NCI-H2081 treated with DMSO at 0.1 percent for 48 hours (cell line): ENCODE results near the gene AGFG2.

ENCODE experiments used
- DNase-seq: peaks from one replicate; lab custom pipeline; 2025; lab: John Stamatoyannopoulos, UW

AGFG2 gene

DNA sequence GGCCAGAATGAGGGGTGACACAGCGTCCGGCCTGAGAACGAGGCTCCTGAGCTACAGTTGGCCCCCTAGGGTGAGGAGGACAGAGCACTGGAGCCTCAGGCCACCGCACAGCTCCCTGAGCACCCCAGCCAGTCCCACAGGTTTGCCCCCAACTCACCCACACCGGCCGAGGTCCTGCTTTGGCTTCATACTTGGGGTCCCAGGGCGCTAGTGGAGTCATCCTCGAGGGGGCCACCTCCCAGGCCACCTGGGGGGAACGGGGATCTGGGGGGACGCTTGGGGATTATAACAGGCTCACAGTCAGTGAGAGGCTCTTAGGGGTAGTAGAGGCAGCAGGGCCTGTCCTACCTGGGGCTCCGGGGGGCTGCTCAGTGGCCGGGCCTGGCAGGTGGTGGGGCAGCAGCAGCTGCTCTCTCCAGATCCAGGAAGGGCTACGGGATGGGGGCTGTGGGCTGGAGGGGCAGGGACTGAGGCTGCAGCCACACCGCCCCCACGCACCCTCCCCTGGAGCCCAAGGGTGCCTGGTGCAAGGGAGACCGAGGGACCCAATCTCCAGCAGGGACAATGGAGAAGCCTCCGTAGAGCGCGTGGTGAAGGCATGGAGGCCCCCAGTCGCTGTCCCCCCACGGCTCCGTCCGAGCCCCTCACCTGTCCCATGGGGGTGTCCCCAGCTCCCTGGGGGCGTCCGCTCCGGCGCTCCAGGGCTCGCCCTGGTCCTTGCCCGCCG is 34.1 kb downstream of the AGFG2 start:
- DNase-seq = no peak

DNA sequence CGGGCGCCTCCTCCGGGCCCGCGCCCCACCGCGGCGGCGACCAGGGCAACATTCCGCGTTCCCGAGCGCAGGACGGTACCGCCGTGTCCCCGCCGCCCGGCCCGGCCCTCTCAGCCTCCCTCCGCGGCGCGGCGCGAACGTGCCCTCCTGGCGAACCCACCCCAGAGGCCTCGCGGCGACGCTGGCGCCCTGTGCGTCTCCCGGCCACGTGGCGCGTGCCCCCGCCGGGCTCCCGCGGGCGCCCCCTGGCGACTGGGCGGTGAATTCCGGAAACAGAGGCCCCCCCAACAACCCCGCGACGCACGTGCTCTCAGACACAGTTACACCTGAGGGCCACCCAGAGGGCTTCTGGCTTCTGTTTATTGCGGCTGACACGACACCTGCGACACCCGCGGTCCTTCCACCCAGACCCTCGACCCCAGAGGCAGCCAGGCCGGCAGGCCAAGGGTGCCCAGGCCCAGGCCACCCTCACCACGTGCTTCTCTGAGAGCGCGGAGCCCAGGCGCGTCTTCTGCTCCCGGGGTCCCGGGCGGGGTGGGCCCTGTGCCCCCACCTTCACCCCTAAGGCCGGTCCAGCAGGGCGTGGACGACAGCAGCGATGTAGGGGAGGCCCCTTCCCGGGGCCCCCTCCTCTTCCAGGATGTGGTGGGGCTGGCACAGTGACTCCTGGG is 34.8 kb downstream of the AGFG2 start, which contains the start of gene SAP25:
TSS of gene SAP25 (minus strand) at position 210 of the 671 bp plus-strand sequence. CDS start at position 52, 158 bp downstream.
- no peak for DNase-seq

DNA sequence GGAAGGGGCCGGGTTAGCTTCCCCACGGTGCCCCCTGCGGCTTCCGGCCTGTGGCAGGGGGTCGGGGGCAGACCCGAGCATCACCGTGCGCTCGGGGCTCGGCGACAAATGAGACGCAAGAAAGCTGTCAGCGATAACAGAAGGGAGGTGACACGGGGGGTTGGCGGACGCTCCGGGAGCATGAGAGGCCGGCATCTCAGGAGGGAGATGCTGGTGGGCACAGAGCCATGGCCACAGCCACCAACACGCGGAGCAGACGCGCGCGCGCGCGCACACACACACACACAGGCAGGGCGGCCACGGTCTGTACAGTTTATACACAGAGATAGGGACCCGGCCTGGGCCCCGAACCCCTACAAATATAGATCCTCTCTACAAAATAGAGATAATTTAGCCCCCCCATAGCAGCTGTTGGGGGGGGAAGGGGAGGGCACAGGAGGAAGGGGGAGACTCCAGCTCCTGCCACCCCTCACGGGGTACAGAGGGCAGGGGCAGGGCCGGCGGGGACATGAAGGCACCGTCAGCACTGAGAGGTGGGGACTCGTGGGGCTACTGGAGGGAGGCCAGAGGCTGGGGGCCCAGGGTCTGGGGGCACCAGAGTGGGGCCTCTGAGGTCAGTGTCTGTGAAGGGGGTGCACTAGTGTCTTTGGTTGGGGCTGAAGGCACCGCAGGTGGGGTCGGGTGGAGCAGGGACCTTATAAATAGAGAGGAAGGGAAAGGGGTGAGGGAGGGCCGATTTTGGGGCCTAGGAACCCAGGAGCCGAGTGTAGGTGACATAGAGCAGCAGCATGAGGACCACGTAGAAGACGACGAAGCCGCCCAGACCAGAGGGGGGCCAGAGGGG is 35.6 kb downstream of the AGFG2 start:
- DNase-seq = no peak

DNA sequence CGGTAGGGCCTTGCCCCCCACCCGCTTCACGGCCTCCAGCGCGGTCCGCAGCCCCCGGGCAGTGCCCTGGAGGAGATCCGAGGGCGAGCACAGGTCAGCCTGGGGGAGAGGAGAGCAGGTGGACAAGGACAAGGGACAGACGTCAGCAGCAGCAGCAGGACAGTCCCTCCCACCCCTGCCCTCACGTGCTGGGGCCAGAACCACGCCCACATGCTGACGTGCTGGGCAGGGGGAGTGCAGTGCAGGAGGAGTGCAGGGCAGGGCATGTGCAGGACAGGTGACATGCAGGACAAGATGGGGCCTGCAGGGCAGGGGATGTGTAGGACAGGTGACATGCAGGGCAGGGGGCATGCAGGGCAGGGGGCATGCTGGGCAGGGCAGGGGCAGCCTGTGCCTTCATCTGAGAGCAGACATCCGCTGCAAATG is 36.2 kb downstream of the AGFG2 start:
- DNase-seq = no peak

DNA sequence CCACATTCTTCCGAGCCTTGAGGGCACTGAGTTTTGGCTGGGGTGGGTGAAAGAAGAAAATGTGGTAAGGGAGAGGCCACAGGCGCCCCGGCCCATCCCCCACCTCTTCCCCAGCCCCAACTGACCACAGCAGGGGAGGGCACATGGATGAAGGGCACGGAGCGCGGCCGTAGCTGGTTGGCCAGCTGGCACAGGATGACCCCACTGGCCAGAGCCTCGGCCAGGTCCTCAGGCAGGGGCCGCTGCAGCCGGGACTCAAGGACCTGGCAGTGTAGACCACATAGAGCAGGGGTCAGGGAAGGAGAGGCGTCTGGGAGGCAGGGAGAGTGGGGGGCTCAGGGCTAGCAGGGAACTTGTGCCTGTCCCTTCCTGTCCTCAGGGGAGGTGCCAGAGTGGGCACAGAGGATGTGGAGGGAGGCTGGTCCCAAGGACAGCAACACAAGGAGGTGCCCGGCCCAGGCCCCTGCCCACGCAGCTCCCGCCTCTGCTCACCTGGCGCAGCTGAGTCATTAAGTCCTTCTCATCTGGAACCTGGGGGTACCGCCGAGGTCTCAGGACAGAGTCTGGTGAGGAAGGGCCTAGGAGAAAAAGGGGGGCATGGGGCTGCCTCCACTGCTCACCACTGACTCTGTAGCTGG is 36.9 kb downstream of the AGFG2 start:
- DNase-seq = no peak

DNA sequence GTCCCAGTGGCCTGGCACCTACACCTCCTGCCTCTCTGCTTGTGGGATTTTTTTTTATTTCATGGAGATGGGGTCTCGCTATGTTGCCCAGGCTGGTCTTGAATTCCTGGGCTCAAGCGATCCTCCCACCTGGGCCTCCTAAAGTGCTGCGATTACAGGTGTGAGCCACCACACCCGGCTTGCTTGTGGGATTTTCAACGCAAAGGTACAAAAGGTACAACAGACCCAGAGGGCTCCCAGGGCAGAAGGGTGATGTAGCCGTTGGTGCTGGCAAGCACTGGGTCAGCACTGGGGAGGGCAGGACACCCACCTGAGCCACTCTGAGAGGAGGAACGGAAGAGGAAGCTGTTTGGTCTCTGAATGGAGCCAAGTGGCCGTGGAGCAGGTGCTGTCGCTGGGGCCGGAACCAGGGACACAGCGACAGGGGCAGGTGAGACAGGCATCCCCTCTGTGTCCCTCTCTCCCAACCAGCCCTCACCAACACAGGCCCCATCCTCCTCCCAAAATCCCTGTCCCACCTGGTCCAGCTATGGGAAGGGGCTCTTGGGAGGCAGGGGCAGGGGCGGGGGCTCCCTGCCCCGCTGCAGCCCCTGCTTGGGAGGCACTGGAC is 37.5 kb downstream of the AGFG2 start:
- no peak for DNase-seq

DNA sequence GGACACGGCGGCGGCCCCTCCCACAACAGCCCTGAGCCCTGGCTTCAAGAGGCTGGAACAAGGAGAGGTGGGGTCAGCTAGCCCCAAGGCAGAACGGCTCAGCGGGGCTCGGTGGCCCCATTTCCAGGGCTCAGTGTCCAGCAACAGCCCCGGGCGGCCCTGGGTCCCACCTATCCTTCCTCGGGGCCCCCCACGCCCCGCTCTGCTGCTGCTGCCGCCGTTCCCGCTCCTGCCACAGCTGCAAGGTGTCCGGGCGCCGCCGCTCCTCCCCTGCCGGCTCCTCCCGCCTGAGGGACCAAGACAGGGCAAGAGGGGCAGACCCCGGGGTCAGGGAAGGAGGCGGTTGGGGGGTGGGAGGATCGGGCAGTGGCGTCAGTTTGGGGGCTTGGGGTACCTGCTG is 38.1 kb downstream of the AGFG2 start:
- no peak for DNase-seq

DNA sequence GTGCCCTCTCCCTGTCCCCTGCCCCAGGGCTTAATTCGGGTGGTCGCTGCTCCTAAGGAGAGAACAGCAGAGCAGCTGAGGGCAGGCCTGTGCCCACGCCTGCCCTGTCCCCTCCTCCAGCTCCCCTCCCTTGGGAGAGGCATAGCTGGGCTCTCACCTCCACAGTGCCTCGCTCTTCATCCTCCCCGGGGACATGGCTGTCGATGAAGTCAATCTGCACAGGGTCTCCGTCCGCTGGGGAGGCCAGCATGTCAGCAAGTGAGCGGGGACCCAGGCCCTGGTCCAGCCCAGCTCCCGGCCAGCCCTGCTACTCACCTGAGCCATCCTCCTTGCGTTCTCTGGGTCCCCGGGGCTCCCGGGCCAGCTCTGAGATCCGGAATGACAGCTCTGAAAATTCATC is 38.5 kb downstream of the AGFG2 start:
- no peak for DNase-seq

DNA sequence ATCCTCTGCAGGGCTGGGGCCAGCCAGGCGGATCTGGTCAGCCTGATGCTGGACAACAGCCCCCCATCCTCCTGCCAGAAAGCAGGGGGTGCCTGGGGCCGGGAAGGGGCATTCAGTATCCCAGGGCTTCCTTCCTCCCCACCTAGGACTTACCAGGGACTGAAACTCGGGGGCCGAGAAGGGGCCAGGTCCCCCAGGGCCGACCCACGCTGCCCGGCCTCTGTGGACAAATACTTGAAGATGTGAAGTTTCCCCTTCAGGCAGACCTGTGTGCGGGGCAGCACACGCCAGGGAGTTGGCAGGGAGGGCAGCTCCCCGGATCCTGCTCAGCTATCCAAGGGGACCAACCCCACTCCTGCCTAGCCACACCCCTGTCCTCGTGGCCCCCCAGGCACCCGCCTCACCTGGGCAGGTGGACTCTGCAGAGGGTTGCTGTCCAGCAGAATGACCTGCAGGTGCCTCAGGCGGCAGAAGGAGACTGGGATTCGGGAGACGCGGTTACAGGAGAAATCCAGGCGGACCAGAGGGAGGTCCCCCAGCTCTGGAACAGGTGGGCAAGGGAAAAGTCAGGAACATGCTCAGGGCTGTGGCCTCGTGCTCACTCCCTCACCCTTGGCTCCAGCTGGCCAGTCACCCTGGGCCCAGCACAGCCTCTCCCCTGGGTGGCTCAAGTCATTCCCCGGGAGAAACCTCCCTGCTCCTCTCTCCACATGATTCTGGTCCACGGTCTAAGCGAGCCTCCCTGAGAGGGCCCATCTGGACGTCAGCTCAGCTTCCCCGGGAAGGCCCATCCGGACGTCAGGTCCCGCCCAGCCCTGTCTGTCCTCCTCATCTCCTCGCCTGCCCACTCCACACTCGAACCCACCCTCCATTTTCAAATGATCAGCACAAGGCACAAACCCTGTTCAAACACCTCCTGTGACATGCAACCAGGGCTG is 39.5 kb downstream of the AGFG2 start:
- no peak for DNase-seq

DNA sequence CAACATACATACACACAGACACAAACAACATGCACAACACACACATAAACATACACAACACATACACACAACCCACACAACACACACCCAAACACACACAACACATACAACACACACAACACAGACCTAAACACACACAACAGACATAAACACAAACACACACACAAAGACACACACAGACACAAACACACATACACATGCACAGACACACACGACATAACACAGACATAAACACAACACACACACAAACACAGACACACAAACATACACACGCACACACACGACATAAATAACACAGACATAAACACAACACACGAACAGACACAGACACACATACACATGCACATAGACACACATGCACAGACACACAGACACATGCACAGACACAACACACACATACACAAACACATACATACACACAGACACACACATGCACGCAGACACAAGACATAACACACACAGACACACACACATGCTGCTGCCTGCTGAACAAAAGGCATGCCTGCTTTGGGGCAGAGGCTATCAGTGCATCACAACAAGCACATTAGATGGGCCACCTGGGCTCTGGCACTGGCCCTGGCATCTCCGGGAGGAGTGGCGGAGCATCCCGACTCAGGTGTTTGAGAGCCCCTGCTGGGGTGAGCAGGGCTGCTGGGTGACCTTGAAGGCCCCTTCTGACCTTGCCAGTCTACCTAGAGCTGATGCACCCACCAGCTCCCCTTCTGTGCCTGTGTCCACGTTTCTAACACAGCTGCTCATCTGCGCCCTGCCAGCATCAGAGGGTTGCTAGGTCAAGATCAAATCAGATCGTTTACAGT is 41.7 kb downstream of the AGFG2 start:
- no peak for DNase-seq

DNA sequence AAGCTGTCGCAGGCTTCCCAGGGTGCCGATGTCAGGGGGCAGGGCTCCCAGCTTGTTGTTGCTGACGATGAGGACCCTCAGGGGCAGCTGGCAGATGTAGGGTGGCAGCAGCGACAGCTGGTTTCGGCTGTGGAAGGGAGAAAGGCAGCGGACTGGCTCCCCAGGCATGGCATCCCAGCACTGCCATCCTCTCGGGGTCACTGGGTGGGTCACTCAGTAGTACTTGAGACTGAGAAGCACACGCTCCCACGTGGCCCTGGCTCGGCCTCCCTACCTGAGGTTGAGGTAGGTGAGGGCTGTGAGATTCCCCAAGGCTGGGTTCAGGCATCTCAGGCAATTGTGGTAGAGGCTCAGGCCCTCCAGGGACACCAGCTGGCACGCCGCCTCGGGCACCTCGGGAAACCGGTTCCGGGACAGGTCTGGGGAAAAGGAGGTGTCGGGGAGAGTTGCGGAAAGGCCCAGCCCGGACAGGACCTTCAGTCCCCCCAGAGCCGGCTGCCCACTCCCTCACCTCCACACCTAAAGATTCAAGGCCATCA is 43.1 kb downstream of the AGFG2 start:
- DNase-seq = no peak

DNA sequence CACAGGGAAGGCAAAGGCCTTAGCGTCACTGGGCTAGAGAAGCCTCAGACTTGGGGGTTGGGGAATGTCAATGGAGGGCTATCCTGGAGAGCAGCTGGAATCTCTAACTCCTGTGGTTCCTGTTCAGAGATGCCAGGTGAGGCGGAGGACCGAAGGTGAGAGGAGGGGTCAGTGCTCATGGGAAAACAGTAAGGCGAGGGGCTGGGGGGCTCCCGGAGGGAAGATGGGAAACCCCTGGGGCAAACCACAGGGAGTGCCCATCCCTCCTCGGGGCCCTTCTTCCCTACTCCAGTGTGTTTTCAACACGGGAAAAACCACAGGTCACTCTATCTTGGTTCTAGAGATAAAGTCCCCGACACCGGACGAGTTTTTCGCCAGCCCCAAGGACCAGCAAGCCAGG is 43.6 kb downstream of the AGFG2 start:
- DNase-seq = no peak

DNA sequence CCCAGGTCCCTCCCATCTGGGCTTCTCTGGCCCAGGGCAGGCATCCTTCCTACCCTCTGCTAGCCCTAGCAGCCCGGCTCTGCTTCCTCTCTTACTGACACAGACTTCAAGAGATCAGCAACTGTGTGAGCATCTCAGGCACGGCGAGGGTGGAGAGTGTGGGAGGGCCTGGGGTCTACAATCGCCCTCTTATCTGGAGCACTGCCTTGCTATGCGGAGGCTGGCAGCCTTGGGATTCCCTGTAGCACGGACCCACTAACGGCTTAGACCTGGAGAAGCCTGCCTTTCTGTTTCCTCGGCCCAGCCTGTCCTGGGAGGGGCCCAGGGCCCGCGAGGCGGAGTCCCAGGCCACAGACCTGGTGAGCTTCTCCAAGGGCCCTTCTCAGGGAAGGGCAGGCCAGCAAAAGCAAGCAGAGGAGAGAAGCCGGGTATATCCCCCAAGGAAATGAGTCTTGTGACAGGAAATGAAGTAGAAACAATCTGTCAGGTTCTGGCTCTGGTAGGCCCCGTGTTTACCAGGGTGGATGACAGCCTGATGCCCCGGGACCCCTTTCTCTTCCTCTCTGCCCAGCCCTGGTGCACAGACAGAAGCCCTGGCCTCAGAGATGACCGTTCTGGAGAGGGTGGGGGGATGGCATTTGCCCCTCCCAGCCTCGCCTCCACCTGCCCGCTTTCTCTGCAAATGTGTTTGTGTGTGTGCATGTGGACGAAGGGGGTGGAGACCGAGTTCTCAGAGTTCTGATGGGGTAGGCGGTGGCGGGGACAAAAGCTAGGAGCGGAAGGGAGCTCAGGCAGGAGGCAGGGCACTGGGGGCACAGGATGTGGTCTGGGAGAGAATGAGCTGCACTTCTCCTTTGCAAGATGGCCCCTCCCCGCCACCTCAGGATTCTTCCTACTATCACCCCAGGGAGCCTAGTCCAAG is 44.4 kb downstream of the AGFG2 start:
- no peak for DNase-seq

DNA sequence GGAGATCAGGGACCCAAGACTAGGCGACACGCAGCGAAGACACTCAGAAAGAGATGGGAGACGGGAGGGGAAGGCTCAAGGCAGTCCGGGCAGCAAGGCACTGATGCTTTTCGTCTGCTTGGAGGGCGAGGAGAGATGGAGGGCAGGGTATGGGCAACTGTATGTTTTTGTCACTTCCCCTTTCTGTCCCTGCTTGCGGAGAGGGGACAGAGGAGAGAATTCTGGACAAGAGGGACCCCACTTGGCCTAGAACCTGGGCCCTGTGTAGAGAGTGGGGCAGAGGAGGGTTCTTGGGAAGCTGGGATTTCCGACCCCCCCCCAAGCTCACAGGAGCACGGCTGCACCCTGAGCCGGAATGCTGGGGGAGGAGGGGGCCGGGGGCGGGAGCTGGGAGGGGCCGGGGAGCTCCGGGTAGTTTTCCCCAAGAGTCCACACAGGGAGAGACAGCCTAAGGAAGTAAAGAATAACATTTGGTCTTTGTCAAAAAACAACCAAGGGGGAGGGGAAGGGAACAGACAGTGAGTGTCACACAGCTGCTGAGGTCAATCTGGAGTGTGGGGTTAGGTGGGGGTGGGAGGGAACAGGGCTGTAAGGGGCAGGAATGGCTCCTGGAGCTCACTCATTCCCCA is 45.2 kb downstream of the AGFG2 start:
- DNase-seq = no peak

DNA sequence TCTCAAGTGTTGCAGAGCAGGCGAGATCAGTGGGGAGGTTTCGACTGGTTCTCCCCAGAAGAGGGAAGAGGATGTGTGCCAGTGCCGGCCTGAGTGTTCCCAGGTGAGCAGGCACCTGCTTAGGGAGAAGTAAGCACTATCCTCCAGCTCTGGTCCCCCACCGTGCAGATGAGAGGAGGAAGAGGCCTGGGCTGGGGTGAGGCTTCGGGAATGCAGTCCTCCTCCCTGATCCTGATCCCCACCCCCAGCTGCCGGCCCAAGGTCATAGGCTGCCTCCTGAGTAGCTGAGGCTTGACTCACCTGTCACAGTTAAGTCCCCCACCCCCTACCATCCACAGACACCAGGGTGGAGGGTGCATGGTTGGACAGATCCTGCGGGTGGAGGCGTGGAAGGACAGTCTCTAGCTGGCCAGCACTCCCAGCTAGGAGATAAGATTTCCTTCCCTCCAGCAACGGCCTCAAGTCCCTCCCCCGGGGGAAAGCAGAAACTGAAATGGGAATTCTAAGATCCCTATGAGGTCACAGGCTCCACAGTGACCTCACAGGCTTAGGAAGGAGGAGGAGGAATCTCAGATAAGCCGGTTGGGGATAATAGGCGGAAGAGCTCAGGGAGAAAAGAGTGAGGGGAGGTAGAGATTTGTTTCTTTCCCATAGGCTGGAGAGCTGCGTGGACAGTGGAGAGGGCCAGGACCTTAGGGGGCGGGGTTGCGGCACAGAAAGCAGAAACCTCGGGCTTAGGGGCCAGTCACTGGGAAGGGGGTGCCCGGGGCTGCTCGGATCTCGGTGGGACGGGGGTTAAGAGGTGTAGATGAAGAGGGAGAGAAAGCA is 45.9 kb downstream of the AGFG2 start:
- DNase-seq = no peak

DNA sequence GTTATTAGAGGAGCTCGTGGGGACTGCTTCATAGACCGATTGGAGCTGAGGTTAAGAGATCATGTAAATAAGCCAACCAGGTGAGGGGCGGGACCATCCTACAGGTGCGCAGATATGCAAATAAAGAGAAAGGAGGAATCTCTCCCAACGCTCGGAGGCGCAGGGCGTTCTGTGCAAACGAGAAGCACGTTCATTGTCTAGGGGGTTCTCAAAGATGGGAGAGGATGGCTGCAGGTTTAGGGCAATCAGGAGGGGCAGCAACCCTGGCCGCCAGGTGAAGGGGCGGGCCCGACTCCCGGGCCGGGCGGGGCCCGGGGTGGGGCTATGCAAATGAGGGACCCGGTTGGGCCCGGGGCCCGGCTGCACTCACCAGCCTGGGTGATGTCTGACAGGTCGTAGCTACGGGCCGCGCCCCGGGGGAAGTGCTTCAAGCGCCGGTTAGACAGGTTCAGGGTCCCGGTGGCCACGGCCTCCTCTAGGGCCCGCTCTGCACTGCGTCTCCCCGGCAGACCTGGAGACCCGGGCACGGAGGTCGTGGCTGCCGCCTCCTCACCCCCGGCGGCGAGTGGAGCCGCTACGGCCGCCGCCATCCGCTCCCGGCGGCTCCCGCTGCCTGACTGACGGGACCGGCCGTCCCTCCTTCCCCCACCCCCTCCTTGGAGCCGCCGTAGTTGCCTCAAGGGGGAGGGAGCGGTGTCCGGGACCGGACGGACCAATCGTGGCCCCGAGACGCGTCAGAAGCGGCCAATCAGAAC is 46.7 kb downstream of the AGFG2 start, which contains the start of gene LRCH4:
TSS of gene LRCH4 (minus strand) at position 619 of the 755 bp plus-strand sequence. CDS start at position 590, 29 bp downstream.
- DNase-seq = peak; percentile 44
